ENCODE data around the gene PDLIM1. TPM values are rescaled to one million over a fixed set of nuclear protein-coding genes. Genes with fewer than 3 reads are reported as not detected.

PDLIM1 gene
- polyA plus RNA-seq, 1 of the 3 experiments (the other 2 are of a cell fraction) = 97.2 TPM

DNA sequence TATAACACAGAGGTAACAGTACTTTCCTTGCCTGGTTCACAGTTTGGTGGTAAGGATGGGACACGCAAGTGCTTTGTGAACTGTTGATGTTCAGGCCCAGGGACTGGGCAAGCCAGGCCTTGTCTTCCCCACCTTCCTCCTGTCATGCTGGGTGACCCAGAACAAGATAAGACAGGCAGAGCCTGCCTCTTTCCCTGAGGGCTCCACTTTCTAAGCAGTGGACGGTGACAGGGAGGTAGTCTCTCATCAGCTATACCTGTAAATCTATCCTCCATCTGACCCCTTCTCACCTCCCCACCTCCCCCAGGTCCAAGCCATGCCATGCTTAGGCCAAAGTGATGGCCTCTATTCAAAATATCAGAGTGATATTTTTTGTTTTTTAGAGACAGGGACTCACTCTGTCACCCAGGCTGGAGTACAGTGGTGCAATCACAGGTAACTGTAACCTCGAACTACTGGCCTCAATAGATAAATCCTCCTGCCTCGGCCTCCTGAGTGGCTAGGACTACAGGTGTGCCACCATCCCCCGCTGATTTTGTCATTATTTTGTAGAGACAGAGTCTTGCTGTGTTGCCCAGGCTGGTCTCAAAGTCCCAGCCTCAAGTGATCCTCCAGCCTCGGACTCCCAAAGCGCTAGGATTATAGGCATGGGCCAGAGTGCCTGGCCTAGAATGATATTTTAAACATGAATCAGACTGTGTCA is 42.8 kb downstream of the PDLIM1 start:
- ChIA-PET POLR2A (no interaction called here), CTCF (interaction anchor here (0.9 to 14.1 kb wide), 8 partner anchors 13 to 178 kb away, joined by 3 to 404 read pairs (median 14); no protein-coding TSS in a partner anchor)
- H3F3A ChIP-seq (replicated peaks; ENCODE audit: insufficient read depth) = peaks cover 17% of the 10 kb centered on the region
- H3K9me2 ChIP-seq = no peaks in the 10 kb centered on the region
- peak overlapping the region; percentile 54; the same call in 1 of the 2 replicates for H3K4me2 ChIP-seq
- H3K79me2 ChIP-seq (ENCODE audit: insufficient read depth) = peaks cover 18% of the 10 kb centered on the region; the same call in 1 of the 2 replicates
- TF ChIP-seq CTCF (IDR thresholded peaks at IDR 0.05) (no peak), FOXJ3 (CRISPR knock-in tag; IDR thresholded peaks at IDR 0.05) (no peak), GABPA (IDR thresholded peaks at IDR 0.05; ENCODE audit: low read depth) (no peak), MEF2A (IDR thresholded peaks at IDR 0.05; ENCODE audit: borderline replicate concordance, low read depth) (no peak), ELF1 (IDR thresholded peaks at IDR 0.05) (no peak), EP300 (IDR thresholded peaks at IDR 0.05; ENCODE audit: borderline replicate concordance in 1 of 2, low read depth in 1 of 2, low read length in 1 of 2) (no peak), SMC3 (IDR thresholded peaks at IDR 0.05; ENCODE audit: low read depth, low read length) (no peak), RXRA (IDR thresholded peaks at IDR 0.05; ENCODE audit: borderline replicate concordance, low read depth) (no peak), FOXM1 (IDR thresholded peaks at IDR 0.05; ENCODE audit: low read depth) (no peak), TAF1 (IDR thresholded peaks at IDR 0.05; ENCODE audit: borderline replicate concordance, low read depth, low read length) (no peak)
- TF ChIP-seq, protein P1, sequence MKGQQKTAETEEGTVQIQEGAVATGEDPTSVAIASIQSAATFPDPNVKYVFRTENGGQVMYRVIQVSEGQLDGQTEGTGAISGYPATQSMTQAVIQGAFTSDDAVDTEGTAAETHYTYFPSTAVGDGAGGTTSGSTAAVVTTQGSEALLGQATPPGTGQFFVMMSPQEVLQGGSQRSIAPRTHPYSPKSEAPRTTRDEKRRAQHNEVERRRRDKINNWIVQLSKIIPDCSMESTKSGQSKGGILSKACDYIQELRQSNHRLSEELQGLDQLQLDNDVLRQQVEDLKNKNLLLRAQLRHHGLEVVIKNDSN (IDR thresholded peaks at IDR 0.05; ENCODE audit: borderline replicate concordance, low read depth) = no peak
- TF ChIP-seq, protein P2, sequence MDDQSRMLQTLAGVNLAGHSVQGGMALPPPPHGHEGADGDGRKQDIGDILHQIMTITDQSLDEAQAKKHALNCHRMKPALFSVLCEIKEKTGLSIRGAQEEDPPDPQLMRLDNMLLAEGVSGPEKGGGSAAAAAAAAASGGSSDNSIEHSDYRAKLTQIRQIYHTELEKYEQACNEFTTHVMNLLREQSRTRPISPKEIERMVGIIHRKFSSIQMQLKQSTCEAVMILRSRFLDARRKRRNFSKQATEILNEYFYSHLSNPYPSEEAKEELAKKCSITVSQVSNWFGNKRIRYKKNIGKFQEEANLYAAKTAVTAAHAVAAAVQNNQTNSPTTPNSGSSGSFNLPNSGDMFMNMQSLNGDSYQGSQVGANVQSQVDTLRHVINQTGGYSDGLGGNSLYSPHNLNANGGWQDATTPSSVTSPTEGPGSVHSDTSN (IDR thresholded peaks at IDR 0.05) = no peak
- TF ChIP-seq, protein P3, sequence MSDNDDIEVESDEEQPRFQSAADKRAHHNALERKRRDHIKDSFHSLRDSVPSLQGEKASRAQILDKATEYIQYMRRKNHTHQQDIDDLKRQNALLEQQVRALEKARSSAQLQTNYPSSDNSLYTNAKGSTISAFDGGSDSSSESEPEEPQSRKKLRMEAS (IDR thresholded peaks at IDR 0.05; ENCODE audit: low read depth) = no peak
- no peaks in the 10 kb centered on the region for H3K9me3 ChIP-seq
- H3K4me1 ChIP-seq (ENCODE audit: control insufficient read depth in 1 of 2, insufficient read depth in 2 of 2, low read depth in 1 of 2, low read length in 1 of 2) = peaks cover 2 to 8% of the 10 kb centered on the region in 2 experiments; a peak in 3 of 4 replicates
- H4K20me1 ChIP-seq (ENCODE audit: insufficient read depth) = no peaks in the 10 kb centered on the region
- no peaks in the 10 kb centered on the region for H3K27me3 ChIP-seq (ENCODE audit: insufficient read depth)
- DNase-seq = no peak
- WGBS (ENCODE audit: low lambda C conversion rate) = 98% methylated on average over 7 of the region's 7 CpGs
- H3K27ac ChIP-seq (ENCODE audit: low read depth in 2 of 2, low read length in 1 of 2) = peak overlapping the region; percentile 45 to 84; a peak in 3 of 4 replicates
- no peak overlapping the region for H2AFZ ChIP-seq (ENCODE audit: low read depth)
- H3K36me3 ChIP-seq (replicated peaks in 1 of 2; ENCODE audit: control insufficient read depth in 1 of 2, insufficient read depth in 2 of 2, low read length in 1 of 2) = peaks cover 10 to 18% of the 10 kb centered on the region in 2 experiments
- peak overlapping the region; percentile 44; the same call in 1 of the 2 replicates for H3K9ac ChIP-seq
- no peak overlapping the region for H3K4me3 ChIP-seq (ENCODE audit: low read depth in 2 of 2, low read length in 1 of 2)

All from SK-N-SH (cell line).